ENCODE results near the gene RARB.

The RARB gene

DNA sequence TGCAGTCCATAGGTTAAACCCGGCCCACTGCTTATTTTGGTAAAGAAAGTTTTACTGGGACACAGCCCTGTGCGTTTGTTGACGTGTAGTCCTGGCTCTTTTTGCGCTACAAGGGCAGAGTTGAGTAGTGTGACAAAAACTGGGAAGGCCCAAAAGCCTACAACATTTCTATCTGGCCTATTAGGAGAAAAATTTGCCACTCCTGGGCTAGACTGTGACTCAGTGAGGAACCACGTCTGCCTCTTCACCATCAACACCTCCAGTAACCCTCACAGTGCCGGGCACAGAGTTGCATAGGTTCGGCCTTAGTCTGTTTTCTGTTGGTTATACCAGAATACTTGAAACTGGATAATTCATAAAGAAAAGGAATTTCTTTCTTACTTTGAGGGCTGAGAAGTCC is 126.3 kb downstream of the RARB start:
- no peak overlapping the region for H3K4me2 ChIP-seq (ENCODE audit: low read length)
- H3K4me1 ChIP-seq (ENCODE audit: insufficient read depth, low read length, severe bottlenecking), result no peaks in the 10 kb centered on the region
- no peaks in the 10 kb centered on the region for H4K20me1 ChIP-seq (ENCODE audit: insufficient read depth, low read length)
- TF ChIP-seq, protein P1, sequence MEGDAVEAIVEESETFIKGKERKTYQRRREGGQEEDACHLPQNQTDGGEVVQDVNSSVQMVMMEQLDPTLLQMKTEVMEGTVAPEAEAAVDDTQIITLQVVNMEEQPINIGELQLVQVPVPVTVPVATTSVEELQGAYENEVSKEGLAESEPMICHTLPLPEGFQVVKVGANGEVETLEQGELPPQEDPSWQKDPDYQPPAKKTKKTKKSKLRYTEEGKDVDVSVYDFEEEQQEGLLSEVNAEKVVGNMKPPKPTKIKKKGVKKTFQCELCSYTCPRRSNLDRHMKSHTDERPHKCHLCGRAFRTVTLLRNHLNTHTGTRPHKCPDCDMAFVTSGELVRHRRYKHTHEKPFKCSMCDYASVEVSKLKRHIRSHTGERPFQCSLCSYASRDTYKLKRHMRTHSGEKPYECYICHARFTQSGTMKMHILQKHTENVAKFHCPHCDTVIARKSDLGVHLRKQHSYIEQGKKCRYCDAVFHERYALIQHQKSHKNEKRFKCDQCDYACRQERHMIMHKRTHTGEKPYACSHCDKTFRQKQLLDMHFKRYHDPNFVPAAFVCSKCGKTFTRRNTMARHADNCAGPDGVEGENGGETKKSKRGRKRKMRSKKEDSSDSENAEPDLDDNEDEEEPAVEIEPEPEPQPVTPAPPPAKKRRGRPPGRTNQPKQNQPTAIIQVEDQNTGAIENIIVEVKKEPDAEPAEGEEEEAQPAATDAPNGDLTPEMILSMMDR (IDR thresholded peaks at IDR 0.05; ENCODE audit: low read length), result no peak
- TF ChIP-seq EZH2 (IDR thresholded peaks at IDR 0.05; ENCODE audit: borderline replicate concordance, low read length), result no peak
- no peak overlapping the region for H3K4me3 ChIP-seq (ENCODE audit: low read depth, low read length, poor library complexity, severe bottlenecking)
- H3K9me3 ChIP-seq (ENCODE audit: low read length), result no peaks in the 10 kb centered on the region
- H3K9me2 ChIP-seq (ENCODE audit: low read depth, low read length), result no peaks in the 10 kb centered on the region
- H3F3A ChIP-seq (ENCODE audit: insufficient read depth, low read length), result no peaks in the 10 kb centered on the region
- no peaks in the 10 kb centered on the region for H3K79me2 ChIP-seq (ENCODE audit: insufficient read depth, low read length)
- H3K27me3 ChIP-seq (ENCODE audit: insufficient read depth, low read length), result no peaks in the 10 kb centered on the region
- H2AFZ ChIP-seq (ENCODE audit: low read length), result no peak overlapping the region
- no peaks in the 10 kb centered on the region for H3K36me3 ChIP-seq (ENCODE audit: insufficient read depth, low read length)
- H3K9ac ChIP-seq (ENCODE audit: low read length), result no peak overlapping the region
- no peak overlapping the region for H3K27ac ChIP-seq (ENCODE audit: low read depth, low read length, poor library complexity, severe bottlenecking)

DNA sequence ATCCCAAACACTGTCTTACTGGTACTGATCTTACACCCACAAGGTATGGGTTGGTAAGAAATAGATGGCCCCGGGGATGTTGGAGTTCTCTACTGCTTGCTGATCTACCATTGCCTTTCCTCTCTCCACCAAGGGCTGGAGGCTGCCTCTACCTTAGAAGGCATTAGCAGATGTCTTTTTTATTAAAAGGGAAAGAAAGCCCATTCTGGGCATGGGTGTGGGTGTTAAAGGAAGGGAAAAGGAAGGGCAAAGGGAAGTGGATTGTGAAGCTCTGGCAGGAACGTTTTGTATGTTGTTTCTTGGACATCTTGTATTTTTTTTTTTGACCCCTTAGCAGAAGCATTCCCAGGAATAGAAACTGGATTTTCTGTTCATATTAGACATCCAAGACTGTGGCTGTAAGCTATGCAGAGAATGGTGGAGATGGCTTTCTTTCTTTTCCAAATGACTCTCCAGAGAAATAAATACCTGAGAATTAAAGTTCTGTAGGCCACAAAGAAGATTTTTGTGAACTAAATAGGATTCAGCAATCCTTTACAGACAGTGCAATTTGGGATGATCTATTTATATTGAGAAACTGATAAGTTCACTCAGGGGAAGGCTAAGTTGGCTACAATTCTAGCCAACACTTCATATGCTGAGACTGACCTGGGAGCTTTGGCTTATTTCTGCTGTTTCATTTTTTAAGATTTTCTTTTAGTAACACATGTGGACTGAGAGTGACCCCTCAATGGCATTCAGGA is 127.8 kb downstream of the RARB start:
- H3K27ac ChIP-seq (ENCODE audit: low read depth, low read length, poor library complexity, severe bottlenecking), result no peak overlapping the region
- no peaks in the 10 kb centered on the region for H3K36me3 ChIP-seq (ENCODE audit: insufficient read depth, low read length)
- H3K9ac ChIP-seq (ENCODE audit: low read length), result no peak overlapping the region
- no peak overlapping the region for H2AFZ ChIP-seq (ENCODE audit: low read length)
- no peak for TF ChIP-seq EZH2 (IDR thresholded peaks at IDR 0.05; ENCODE audit: borderline replicate concordance, low read length)
- TF ChIP-seq, protein P1 (IDR thresholded peaks at IDR 0.05; ENCODE audit: low read length), result no peak
- no peaks in the 10 kb centered on the region for H3K4me1 ChIP-seq (ENCODE audit: insufficient read depth, low read length, severe bottlenecking)
- H3F3A ChIP-seq (ENCODE audit: insufficient read depth, low read length), result no peaks in the 10 kb centered on the region
- no peak overlapping the region for H3K4me2 ChIP-seq (ENCODE audit: low read length)
- H3K27me3 ChIP-seq (ENCODE audit: insufficient read depth, low read length), result no peaks in the 10 kb centered on the region
- no peaks in the 10 kb centered on the region for H3K79me2 ChIP-seq (ENCODE audit: insufficient read depth, low read length)
- no peak overlapping the region for H3K4me3 ChIP-seq (ENCODE audit: low read depth, low read length, poor library complexity, severe bottlenecking)
- no peaks in the 10 kb centered on the region for H4K20me1 ChIP-seq (ENCODE audit: insufficient read depth, low read length)
- H3K9me3 ChIP-seq (ENCODE audit: low read length), result no peaks in the 10 kb centered on the region
- H3K9me2 ChIP-seq (ENCODE audit: low read depth, low read length), result no peaks in the 10 kb centered on the region

DNA sequence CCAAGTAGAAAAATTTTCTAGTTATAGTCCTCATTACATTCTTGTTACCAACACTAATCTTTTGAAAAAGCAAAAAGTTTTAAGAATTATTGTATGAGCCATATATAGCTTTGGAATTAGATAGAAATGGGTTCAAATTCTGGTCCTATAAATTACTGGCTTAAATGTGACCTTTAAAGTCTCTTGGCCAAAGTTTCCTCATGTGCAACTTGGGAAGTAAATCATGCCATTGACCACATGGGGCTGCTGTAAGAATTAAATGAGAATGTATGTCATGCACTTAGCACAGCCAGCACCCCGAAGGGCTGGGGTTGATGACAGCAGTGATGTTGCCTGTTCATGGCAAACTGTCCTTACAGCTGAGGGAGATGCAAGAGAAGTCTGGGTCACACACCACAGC is 128.4 kb downstream of the RARB start:
- Histone ChIP-seq H3K36me3 (ENCODE audit: insufficient read depth, low read length) (no peaks in the 10 kb centered on the region), H3K79me2 (ENCODE audit: insufficient read depth, low read length) (no peaks in the 10 kb centered on the region), H3K9me2 (ENCODE audit: low read depth, low read length) (no peaks in the 10 kb centered on the region), H3K4me2 (ENCODE audit: low read length) (no peak overlapping the region), H3K9me3 (ENCODE audit: low read length) (no peaks in the 10 kb centered on the region), H4K20me1 (ENCODE audit: insufficient read depth, low read length) (no peaks in the 10 kb centered on the region), H3K4me1 (ENCODE audit: insufficient read depth, low read length, severe bottlenecking) (no peaks in the 10 kb centered on the region), H3K4me3 (ENCODE audit: low read depth, low read length, poor library complexity, severe bottlenecking) (no peak overlapping the region), H3K9ac (ENCODE audit: low read length) (no peak overlapping the region), H3F3A (ENCODE audit: insufficient read depth, low read length) (no peaks in the 10 kb centered on the region), H2AFZ (ENCODE audit: low read length) (no peak overlapping the region), H3K27ac (ENCODE audit: low read depth, low read length, poor library complexity, severe bottlenecking) (no peak overlapping the region), H3K27me3 (ENCODE audit: insufficient read depth, low read length) (no peaks in the 10 kb centered on the region)
- TF ChIP-seq, protein P1 (IDR thresholded peaks at IDR 0.05; ENCODE audit: low read length), result no peak
- no peak for TF ChIP-seq EZH2 (IDR thresholded peaks at IDR 0.05; ENCODE audit: borderline replicate concordance, low read length)
